ENCODE measurements around the gene BACE1-AS. TPM values are rescaled to one million over a fixed set of nuclear protein-coding genes. Genes with fewer than 3 reads are reported as not detected.
"Not testable (repeated sequence)": the region's sequence is repeated elsewhere in the genome, so short reads cannot be mapped to it uniquely, and the experiment has no call there.

The BACE1-AS gene
- total and polyA plus RNA-seq, 4 donors = 1.3 to 11.5 (median 7.4) TPM

DNA sequence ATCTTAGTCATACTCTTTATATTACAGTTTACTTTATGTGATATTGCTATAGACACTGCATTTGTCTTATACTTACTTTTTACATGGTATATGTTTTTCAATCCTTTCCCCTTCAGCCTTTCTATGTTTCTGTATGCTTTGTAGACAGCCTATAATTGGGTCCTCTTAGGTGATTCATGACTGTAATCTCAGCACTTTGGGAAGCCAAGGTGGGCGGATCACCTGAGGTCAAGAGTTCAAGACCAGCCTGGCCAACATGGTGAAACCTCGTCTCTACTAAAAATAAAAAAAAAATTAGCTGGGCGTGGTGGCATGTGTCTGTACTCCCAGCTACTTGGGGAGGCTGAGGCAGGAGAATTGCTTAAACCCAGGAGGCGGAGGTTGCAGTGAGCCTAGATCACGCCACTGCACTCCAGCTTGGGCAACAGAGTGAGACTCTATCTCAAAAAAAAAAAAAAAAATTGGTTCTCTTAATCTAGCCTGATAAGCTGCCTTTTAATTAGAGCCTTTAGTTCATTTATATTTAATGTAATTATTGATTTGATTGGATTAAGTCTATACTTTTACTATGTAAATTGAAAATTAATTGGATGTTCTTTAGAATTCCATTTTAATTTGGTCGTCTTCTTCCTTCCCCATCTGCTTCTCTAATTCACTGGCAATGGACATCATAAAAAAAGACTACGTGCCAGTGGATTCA lies 26.4 kb upstream of the BACE1-AS start:
- WGBS, 2 donors = 95 to 97% methylated on average over 7 of the region's 7 CpGs
- H3K9me3 ChIP-seq (ENCODE audit: control insufficient read depth, low read length); H3K27me3 ChIP-seq (ENCODE audit: control insufficient read depth in 1 of 2, insufficient read depth in 2 of 2, low read length in 1 of 2); H3K27ac ChIP-seq (ENCODE audit: low read depth in 1 of 2, low read length in 2 of 2); H3K4me3 ChIP-seq (ENCODE audit: low read length in 2 of 2); DNase-seq; H3K36me3 ChIP-seq (ENCODE audit: control insufficient read depth in 1 of 2, insufficient read depth in 2 of 2, low read length in 1 of 2); intact Hi-C loops (cut with DNase I); ATAC-seq (ENCODE audit: low FRiP score); H3K4me1 ChIP-seq (ENCODE audit: control insufficient read depth in 1 of 2, insufficient read depth in 2 of 2, low read length in 2 of 2): not testable (repeated sequence)

DNA sequence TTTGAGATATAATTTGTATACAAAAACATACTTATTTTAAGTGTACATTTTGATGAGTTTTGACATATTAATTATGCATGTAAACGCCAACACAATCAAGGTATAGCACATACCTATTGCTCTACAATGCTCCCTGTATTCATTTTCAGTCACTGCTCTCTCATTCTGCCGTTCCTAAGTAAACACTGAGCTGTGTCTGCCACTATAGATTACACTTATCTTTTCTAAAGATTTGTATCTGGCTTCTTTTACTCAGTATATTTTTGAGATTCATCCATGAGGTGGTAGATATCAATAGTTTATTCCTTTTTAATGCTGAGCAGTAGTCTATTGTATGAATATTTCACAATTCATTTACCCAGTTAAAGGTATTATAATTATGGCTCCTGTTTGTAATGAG lies 25.4 kb upstream of the BACE1-AS start:
- DNase-seq (no peak), ATAC-seq (ENCODE audit: low FRiP score) (no peak)
- WGBS, 2 donors = 78 to 80% methylated on average over 2 of the region's 2 CpGs
- intact Hi-C loops (cut with DNase I) = no loop called here
- H3K27me3 ChIP-seq (ENCODE audit: control insufficient read depth in 1 of 2, insufficient read depth in 2 of 2, low read length in 1 of 2) = no peaks in the 10 kb centered on the region
- H3K27ac ChIP-seq (ENCODE audit: low read depth in 1 of 2, low read length in 2 of 2) = no peak overlapping the region
- peaks cover 0 to 2% of the 10 kb centered on the region in 2 donors for H3K36me3 ChIP-seq (ENCODE audit: control insufficient read depth in 1 of 2, insufficient read depth in 2 of 2, low read length in 1 of 2)
- H3K4me3 ChIP-seq (ENCODE audit: low read length in 2 of 2) = no peak overlapping the region
- no peaks in the 10 kb centered on the region for H3K9me3 ChIP-seq (ENCODE audit: control insufficient read depth, low read length)
- H3K4me1 ChIP-seq (ENCODE audit: control insufficient read depth in 1 of 2, insufficient read depth in 2 of 2, low read length in 2 of 2) = no peaks in the 10 kb centered on the region

DNA sequence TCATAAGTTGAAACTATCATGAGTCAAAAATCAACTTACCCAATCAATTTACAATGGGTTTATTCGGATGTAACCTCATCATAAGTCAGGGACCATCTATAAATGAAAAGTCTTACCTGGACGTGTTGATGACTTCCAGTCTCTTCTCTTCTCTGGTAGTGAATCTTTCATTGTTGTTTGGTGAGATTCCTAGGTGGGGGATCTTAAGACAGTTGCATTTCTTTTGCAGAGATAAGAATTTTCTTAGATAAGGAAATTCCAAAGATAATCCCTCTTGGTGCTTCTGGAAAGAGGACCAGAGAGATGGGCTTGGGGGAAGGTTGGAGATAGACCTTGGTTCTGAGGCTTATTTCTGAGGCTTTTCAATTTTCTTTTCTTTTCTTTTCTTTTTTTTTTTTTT lies 21.3 kb upstream of the BACE1-AS start:
- intact Hi-C loops (cut with DNase I) = no loop called here
- DNase-seq = no peak
- H3K9me3 ChIP-seq (ENCODE audit: control insufficient read depth, low read length) = no peaks in the 10 kb centered on the region
- H3K4me1 ChIP-seq (ENCODE audit: control insufficient read depth in 1 of 2, insufficient read depth in 2 of 2, low read length in 2 of 2) = no peaks in the 10 kb centered on the region
- H3K27ac ChIP-seq (ENCODE audit: low read depth in 1 of 2, low read length in 2 of 2) = no peak overlapping the region
- WGBS, 2 donors = 94 to 95% methylated on average over 2 of the region's 2 CpGs
- H3K4me3 ChIP-seq (ENCODE audit: low read length in 2 of 2) = no peak overlapping the region
- peaks cover 2% of the 10 kb centered on the region in 2 donors for H3K36me3 ChIP-seq (ENCODE audit: control insufficient read depth in 1 of 2, insufficient read depth in 2 of 2, low read length in 1 of 2)
- no peak for ATAC-seq (ENCODE audit: low FRiP score)
- no peaks in the 10 kb centered on the region for H3K27me3 ChIP-seq (ENCODE audit: control insufficient read depth in 1 of 2, insufficient read depth in 2 of 2, low read length in 1 of 2)

DNA sequence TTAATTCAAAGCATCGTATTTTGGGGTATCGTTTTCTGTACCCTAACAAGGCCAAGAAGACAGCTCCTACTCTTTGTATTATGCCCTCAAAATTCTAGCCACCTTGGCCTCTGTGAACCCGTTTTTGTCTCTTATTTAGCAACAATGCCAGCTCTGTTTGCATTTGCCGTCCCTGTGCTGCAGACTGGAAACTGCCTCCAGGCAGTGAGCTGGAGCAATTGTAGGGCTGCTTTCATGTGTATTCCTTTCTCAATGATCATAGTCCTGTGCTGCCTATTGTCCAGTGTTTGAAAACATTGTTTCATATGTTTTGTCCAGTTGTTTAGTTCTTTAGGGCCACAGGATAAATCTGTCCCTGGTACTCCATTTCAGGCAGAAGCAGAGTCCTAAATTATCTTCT lies 19.9 kb upstream of the BACE1-AS start:
- intact Hi-C loops (cut with DNase I) = no loop called here
- Histone ChIP-seq H3K27ac (ENCODE audit: low read depth in 1 of 2, low read length in 2 of 2) (no peak overlapping the region), H3K36me3 (ENCODE audit: control insufficient read depth in 1 of 2, insufficient read depth in 2 of 2, low read length in 1 of 2) (peaks cover 2% of the 10 kb centered on the region in 2 donors), H3K27me3 (ENCODE audit: control insufficient read depth in 1 of 2, insufficient read depth in 2 of 2, low read length in 1 of 2) (no peaks in the 10 kb centered on the region), H3K4me1 (ENCODE audit: control insufficient read depth in 1 of 2, insufficient read depth in 2 of 2, low read length in 2 of 2) (no peaks in the 10 kb centered on the region), H3K9me3 (ENCODE audit: control insufficient read depth, low read length) (no peaks in the 10 kb centered on the region), H3K4me3 (ENCODE audit: low read length in 2 of 2) (no peak overlapping the region)
- DNase-seq (no peak), ATAC-seq (ENCODE audit: low FRiP score) (no peak)
- WGBS, 2 donors = 95 to 97% methylated on average over 4 of the region's 4 CpGs

DNA sequence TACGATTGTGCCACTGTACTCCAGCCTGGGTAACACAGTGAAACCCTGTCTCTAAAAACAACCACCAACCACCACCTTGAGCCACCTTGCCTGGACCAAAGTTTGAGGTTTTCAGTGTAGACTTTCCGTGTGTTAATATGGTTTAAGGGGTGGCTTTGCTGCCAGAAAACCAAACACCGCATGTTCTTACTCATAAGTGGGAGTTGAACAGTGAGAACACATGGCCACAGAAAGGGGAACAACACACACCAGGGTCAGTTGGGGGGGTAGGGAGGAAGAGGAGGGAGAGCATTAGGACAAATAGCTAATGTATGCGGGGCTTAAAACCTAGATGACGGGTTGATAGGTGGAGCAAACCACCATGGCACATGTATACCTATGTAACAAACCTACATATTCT lies 19.0 kb upstream of the BACE1-AS start:
- H3K27ac ChIP-seq (ENCODE audit: low read depth in 1 of 2, low read length in 2 of 2); H3K4me3 ChIP-seq (ENCODE audit: low read length in 2 of 2); intact Hi-C loops (cut with DNase I); H3K9me3 ChIP-seq (ENCODE audit: control insufficient read depth, low read length); H3K36me3 ChIP-seq (ENCODE audit: control insufficient read depth in 1 of 2, insufficient read depth in 2 of 2, low read length in 1 of 2); H3K27me3 ChIP-seq (ENCODE audit: control insufficient read depth in 1 of 2, insufficient read depth in 2 of 2, low read length in 1 of 2); ATAC-seq (ENCODE audit: low FRiP score); H3K4me1 ChIP-seq (ENCODE audit: control insufficient read depth in 1 of 2, insufficient read depth in 2 of 2, low read length in 2 of 2); DNase-seq: not testable (repeated sequence)
- 97 to 98% methylated on average over 5 of the region's 5 CpGs for WGBS, 2 donors

DNA sequence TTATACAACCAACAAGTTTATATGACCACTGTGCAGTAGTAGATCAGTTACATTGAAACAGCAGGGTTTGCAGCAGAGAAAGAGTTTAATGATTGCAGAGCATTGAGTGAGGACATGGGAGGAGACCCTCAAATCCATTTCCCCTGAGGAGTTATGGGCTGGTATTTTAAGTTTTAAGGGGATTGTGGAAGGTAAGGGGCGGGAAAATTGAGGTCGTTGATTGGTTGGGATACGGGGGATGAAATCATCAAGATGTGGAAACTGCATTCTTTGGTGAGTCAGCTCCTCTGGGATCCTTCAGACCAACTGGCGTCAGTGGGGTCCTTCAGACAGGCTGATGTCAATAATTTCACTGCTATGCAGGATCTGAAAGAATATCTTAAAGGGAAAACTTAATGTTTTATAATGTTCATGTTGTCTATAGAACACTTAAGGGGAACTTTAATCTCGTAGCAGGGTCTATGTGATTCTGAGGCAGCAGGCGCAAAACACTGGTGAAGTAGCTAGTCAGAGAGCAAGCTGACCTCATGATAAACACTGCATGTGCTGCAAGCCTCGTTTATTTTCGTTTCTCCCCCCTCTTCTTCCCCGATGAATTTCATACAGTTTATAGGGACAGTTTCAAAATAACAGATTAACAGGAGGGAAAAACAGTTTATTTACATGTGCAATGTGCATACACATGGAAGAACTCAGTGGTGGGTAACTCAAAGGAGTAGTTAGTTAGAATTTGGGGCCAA lies 17.4 kb upstream of the BACE1-AS start:
- 76 to 81% methylated on average over 9 of the region's 9 CpGs for WGBS, 2 donors
- intact Hi-C loops (cut with DNase I) = no loop called here
- H3K4me1 ChIP-seq (ENCODE audit: control insufficient read depth in 1 of 2, insufficient read depth in 2 of 2, low read length in 2 of 2) = no peaks in the 10 kb centered on the region

DNA sequence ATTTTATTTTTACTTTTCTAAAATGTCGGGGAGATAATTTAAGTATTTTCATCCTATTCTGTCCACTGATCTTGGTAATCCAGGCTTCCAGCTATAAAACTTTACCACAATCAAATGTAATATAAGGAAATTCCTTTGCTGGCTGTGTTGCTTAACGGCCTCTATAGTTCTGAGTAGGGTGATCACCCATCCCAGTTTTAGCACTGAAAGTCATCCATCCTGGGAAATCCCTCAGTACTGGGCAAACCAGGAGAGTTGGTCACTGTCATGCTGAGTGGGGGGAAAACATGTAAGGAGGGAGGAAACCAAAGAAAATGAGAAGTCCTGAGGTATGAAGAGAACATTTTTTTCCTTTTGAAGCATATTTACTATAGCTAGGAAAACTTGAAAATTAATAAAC lies 12.8 kb upstream of the BACE1-AS start:
- intact Hi-C loops (cut with DNase I) = no loop called here
- Histone ChIP-seq H3K4me1 (ENCODE audit: control insufficient read depth in 1 of 2, insufficient read depth in 2 of 2, low read length in 2 of 2) (no peaks in the 10 kb centered on the region), H3K27ac (ENCODE audit: low read depth in 1 of 2, low read length in 2 of 2) (no peak overlapping the region), H3K9me3 (ENCODE audit: control insufficient read depth, low read length) (no peaks in the 10 kb centered on the region), H3K27me3 (ENCODE audit: control insufficient read depth in 1 of 2, insufficient read depth in 2 of 2, low read length in 1 of 2) (no peaks in the 10 kb centered on the region), H3K4me3 (ENCODE audit: low read length in 2 of 2) (no peak overlapping the region), H3K36me3 (ENCODE audit: control insufficient read depth in 1 of 2, insufficient read depth in 2 of 2, low read length in 1 of 2) (peaks cover 0 to 4% of the 10 kb centered on the region in 2 donors)
- ATAC-seq (ENCODE audit: low FRiP score) (no peak), DNase-seq (no peak)
- WGBS, 2 donors = 82 to 83% methylated on average over 2 of the region's 2 CpGs

More for the DNA sequence above, 17.4 kb upstream of the BACE1-AS start:
- DNase-seq (no peak), ATAC-seq (ENCODE audit: low FRiP score) (no peak)
- Histone ChIP-seq H3K9me3 (ENCODE audit: control insufficient read depth, low read length) (no peaks in the 10 kb centered on the region), H3K27ac (ENCODE audit: low read depth in 1 of 2, low read length in 2 of 2) (no peak overlapping the region), H3K4me3 (ENCODE audit: low read length in 2 of 2) (no peak overlapping the region), H3K27me3 (ENCODE audit: control insufficient read depth in 1 of 2, insufficient read depth in 2 of 2, low read length in 1 of 2) (no peaks in the 10 kb centered on the region), H3K36me3 (ENCODE audit: control insufficient read depth in 1 of 2, insufficient read depth in 2 of 2, low read length in 1 of 2) (peaks cover 0 to 2% of the 10 kb centered on the region in 2 donors)

DNA sequence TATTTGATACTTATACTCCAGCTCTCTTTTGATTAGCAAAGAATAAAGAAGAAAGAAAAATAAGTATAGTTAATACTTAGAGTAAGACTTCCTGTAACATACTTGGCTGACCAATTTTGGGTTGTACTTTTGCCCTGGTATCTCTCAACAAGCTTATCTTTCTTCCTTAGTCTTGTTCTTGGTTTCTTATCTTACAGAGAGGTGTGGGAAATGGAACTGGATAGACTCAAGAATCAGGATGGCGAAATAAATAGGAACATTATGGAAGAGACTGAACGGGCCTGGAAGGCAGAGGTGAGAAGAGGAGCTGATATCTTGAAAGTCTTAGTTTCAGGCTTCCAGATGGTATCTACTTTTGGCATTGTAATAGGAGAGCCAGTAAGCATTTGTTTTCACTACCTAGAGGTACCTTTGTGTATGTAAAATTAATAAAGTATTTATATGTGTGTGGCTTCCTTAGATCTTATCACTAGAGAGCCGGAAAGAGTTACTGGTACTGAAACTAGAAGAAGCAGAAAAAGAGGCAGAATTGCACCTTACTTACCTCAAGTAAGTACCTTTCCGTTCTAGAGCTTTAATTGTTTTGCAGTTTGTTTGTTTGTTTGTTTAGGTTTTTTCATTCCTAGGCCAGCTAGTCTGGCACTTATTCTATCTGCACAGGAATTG lies 11.3 kb upstream of the BACE1-AS start:
- WGBS, 2 donors = 76 to 84% methylated on average over 4 of the region's 4 CpGs
- H3K9me3 ChIP-seq (ENCODE audit: control insufficient read depth, low read length) = no peaks in the 10 kb centered on the region
- no peaks in the 10 kb centered on the region for H3K27me3 ChIP-seq (ENCODE audit: control insufficient read depth in 1 of 2, insufficient read depth in 2 of 2, low read length in 1 of 2)
- no peak overlapping the region for H3K4me3 ChIP-seq (ENCODE audit: low read length in 2 of 2)
- ATAC-seq (ENCODE audit: low FRiP score) (no peak), DNase-seq (no peak)
- no peaks in the 10 kb centered on the region for H3K4me1 ChIP-seq (ENCODE audit: control insufficient read depth in 1 of 2, insufficient read depth in 2 of 2, low read length in 2 of 2)
- no peak overlapping the region for H3K27ac ChIP-seq (ENCODE audit: low read depth in 1 of 2, low read length in 2 of 2)
- intact Hi-C loops (cut with DNase I) = no loop called here
- peaks cover 0 to 4% of the 10 kb centered on the region in 2 donors for H3K36me3 ChIP-seq (ENCODE audit: control insufficient read depth in 1 of 2, insufficient read depth in 2 of 2, low read length in 1 of 2)

Data from aorta (tissue), 5 donors.